ENCODE results near the gene EPN3. TPM values are rescaled to one million over a fixed set of nuclear protein-coding genes. Genes with fewer than 3 reads are reported as not detected.

Gene EPN3
- total RNA-seq, 1 donor from 2014 or later: 0.84 TPM

GRCh38 chr17:50569592-50569991 lies 37.1 kb downstream of the EPN3 start:
- no peak for DNase-seq (ENCODE audit: low read depth)
- Histone ChIP-seq H3K27me3 (ENCODE audit: control insufficient read depth, insufficient read depth, low read length) (peaks cover 32% of the 10 kb centered on the region), H3K36me3 (ENCODE audit: control insufficient read depth, insufficient read depth, low read length) (no peaks in the 10 kb centered on the region), H3K4me3 (ENCODE audit: low read depth, low read length) (no peak overlapping the region)
- TF ChIP-seq CTCF (IDR thresholded peaks at IDR 0.05; ENCODE audit: insufficient read depth, low read length, poor library complexity, severe bottlenecking): no peak

- no peaks in the 10 kb centered on the region for H3K36me3 ChIP-seq (ENCODE audit: control insufficient read depth, insufficient read depth, low read length)
- TF ChIP-seq CTCF (IDR thresholded peaks at IDR 0.05; ENCODE audit: insufficient read depth, low read length, poor library complexity, severe bottlenecking): no peak
- no peak for DNase-seq (ENCODE audit: low read depth)
- H3K4me3 ChIP-seq (ENCODE audit: low read depth, low read length): no peak overlapping the region
- H3K27me3 ChIP-seq (ENCODE audit: control insufficient read depth, insufficient read depth, low read length): peaks cover 28% of the 10 kb centered on the region
Observed at GRCh38 chr17:50570032-50570431, 37.5 kb downstream of the EPN3 start.

- H3K36me3 ChIP-seq (ENCODE audit: control insufficient read depth, insufficient read depth, low read length): no peaks in the 10 kb centered on the region
- peaks cover 26% of the 10 kb centered on the region for H3K27me3 ChIP-seq (ENCODE audit: control insufficient read depth, insufficient read depth, low read length)
- TF ChIP-seq CTCF (IDR thresholded peaks at IDR 0.05; ENCODE audit: insufficient read depth, low read length, poor library complexity, severe bottlenecking): no peak
- no peak overlapping the region for H3K4me3 ChIP-seq (ENCODE audit: low read depth, low read length)
- DNase-seq (ENCODE audit: low read depth): no peak
Observed at GRCh38 chr17:50570528-50570927, 38.0 kb downstream of the EPN3 start.

- peaks cover 25% of the 10 kb centered on the region for H3K27me3 ChIP-seq (ENCODE audit: control insufficient read depth, insufficient read depth, low read length)
Observed at GRCh38 chr17:50571681-50572080, 39.1 kb downstream of the EPN3 start.

GRCh38 chr17:50572541-50572940 lies 40.0 kb downstream of the EPN3 start:
- Histone ChIP-seq H3K27me3 (ENCODE audit: control insufficient read depth, insufficient read depth, low read length) (peaks cover 22% of the 10 kb centered on the region), H3K36me3 (ENCODE audit: control insufficient read depth, insufficient read depth, low read length) (no peaks in the 10 kb centered on the region), H3K4me3 (ENCODE audit: low read depth, low read length) (no peak overlapping the region)
- no peak for DNase-seq (ENCODE audit: low read depth)
- TF ChIP-seq CTCF (IDR thresholded peaks at IDR 0.05; ENCODE audit: insufficient read depth, low read length, poor library complexity, severe bottlenecking): no peak

More at GRCh38 chr17:50571681-50572080, 39.1 kb downstream of the EPN3 start:
- no peak for DNase-seq (ENCODE audit: low read depth)
- TF ChIP-seq CTCF (IDR thresholded peaks at IDR 0.05; ENCODE audit: insufficient read depth, low read length, poor library complexity, severe bottlenecking): no peak
- Histone ChIP-seq H3K4me3 (ENCODE audit: low read depth, low read length) (no peak overlapping the region), H3K36me3 (ENCODE audit: control insufficient read depth, insufficient read depth, low read length) (no peaks in the 10 kb centered on the region)

GRCh38 chr17:50573866-50574611 lies 41.5 kb downstream of the EPN3 start:
- no peak overlapping the region for H3K4me3 ChIP-seq (ENCODE audit: low read depth, low read length)
- TF ChIP-seq CTCF (IDR thresholded peaks at IDR 0.05; ENCODE audit: insufficient read depth, low read length, poor library complexity, severe bottlenecking): no peak
- DNase-seq (ENCODE audit: low read depth): no peak
- peaks cover 26% of the 10 kb centered on the region for H3K27me3 ChIP-seq (ENCODE audit: control insufficient read depth, insufficient read depth, low read length)
- no peaks in the 10 kb centered on the region for H3K36me3 ChIP-seq (ENCODE audit: control insufficient read depth, insufficient read depth, low read length)
